HG02610 (cell line): Measurements from ENCODE around the gene ARHGEF26.

Source experiments
- ATAC-seq: cut with Tn5 transposase; IDR thresholded peaks from one replicate; pipeline ENCODE4 v1.9.1; 2021; ENCODE audit warnings: mild to moderate bottlenecking, moderate library complexity; ENCODE audit not compliant: unreplicated experiment

ARHGEF26 gene

DNA sequence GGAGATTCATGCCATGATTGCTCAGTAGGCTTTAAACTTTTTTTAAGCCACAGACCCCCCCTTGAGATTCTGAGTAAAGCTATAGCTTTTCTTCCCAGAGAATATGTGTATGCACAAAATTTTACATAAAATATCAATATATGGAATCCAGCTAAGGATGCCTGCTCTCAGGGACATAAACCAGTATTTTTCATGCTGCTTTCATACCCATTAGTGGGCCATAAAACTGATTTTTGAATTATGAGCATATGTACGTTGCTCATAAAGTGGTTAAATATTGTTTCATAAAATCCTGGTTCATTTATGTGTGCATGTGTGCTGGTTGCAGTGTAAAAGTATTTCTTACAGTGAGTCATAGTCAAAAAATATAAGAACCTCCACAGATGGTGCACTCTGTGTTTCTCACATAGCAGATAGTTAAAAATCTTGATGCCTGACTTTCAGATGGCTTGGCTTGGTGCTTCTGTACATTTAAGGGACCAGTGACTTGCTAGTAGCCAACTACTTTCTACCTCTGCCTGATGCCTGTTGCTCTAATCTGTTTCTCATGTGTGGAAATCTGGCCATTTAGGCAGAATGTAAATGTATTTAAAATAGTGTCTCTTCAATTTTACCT lies 71.9 kb downstream of the ARHGEF26 start:
- ATAC-seq = no peak

DNA sequence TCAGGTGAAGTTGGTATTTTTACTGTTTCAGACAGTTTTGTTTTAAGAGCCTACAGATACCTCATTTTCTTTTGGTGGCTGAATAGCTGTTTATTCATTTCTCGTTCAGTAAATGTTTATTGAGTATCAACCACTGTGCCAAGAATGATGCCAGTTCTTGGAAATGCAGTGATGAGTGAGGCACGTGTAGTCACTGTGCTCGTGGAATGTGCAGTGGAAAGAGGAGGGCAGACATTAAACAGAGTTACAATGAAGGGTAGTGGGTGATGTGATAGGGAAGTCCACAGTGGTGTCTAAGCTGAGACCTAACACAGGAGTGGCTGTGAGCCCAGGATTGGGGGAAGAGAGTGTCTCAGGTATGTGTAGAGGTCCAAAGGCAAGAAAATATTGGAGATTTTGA lies 73.7 kb downstream of the ARHGEF26 start:
- no peak for ATAC-seq

DNA sequence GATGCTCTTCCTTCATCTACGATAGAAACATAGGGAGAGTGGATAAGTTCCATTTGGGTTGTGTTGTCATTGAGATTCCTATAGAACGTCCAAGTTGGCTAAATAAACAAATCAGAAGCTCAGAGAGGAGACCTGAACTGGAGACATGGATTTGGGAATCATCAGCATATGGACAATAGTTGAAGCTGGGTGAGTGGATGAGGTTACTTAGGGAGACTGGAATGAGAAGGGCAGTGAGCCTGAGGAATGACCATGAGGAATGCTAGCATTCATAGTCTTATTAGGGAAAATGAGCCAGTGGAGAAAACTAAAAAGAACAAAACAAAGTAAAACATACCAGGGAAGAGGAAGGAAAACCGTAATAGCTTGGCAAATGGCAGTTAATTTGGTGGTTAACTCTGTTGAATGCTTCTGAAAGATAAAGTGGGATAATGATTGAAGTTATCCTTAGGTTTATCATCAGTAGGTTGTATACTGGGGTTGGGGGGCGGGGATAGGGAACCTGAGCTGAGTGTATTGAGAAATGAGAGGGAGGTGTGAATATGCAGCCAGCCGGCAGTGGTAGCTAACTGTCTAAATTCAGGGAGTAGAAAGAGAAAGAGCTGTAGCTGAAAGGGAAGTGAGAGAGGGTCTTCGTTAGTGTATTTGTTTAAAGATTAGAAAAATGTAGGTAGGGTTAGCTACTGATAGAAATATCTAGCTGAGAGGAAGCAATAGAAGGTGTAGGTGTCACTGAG lies 74.6 kb downstream of the ARHGEF26 start:
- ATAC-seq = no peak

DNA sequence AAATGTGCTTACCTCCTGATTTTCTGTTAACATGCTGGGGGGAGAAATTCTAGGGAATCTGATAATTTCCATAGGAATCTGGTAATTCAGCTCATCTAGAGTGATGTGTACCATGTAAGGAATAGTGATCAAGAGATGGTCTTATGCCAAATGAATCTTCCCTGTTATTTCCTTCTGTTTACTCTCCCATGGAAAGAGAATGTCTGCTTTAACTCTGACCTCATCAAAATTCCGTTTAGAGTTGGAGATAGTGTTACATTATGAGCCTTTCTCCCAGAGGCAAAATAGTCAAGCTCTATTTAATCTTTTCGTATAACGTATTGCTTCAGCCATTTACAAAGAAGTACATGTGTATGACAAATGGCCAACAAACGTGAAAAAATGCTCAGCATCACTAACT lies 76.6 kb downstream of the ARHGEF26 start:
- ATAC-seq = no peak

DNA sequence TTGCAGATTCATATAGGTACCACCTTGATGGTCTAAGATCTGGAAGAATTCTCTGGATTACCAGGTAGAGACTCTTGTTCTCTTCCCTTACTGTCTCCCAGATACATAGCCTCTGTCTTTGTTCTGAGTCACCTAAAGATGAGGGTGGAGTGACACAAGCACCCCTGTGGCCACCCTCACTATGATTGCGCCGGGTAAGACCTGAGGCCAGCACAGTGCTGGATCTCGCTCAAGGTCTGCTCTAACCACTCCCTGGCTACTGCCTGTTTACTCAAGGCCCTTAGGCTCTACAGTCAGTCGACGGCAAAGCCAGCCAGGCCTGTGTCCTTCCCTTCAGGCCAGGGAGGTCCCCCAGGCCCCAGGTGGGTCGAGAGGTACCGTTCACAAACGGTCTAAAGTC lies 88.3 kb downstream of the ARHGEF26 start:
- ATAC-seq = no peak

- ATAC-seq = no peak
Observed at GRCh38 chr3:154210986-154211385, 89.8 kb downstream of the ARHGEF26 start.

GRCh38 chr3:154214306-154214705 lies 93.1 kb downstream of the ARHGEF26 start:
- no peak for ATAC-seq

GRCh38 chr3:154217671-154218070 lies 96.5 kb downstream of the ARHGEF26 start:
- ATAC-seq = no peak

DNA sequence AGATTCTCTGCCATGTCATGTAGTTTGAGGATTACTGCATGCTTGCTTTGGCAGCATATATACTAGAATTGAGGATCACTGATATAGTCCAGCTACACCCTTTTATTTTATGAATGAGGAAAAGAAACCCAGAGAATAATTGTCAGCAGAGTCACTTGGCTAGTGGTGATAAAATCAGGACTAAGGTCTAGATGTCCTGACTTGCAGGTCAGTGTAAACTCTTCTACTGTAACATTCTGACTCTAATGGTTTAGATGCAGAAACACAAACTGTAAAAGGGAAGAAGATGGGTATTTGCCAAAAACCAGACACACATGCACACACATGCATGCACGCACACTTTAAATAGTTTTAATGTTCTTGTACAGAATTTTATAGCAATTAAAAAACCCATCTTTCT lies 97.5 kb downstream of the ARHGEF26 start:
- ATAC-seq = no peak

- ATAC-seq = no peak
Observed at GRCh38 chr3:154220462-154220861, 99.3 kb downstream of the ARHGEF26 start.

GRCh38 chr3:154223519-154223918 lies 102.3 kb downstream of the ARHGEF26 start:
- ATAC-seq = no peak

DNA sequence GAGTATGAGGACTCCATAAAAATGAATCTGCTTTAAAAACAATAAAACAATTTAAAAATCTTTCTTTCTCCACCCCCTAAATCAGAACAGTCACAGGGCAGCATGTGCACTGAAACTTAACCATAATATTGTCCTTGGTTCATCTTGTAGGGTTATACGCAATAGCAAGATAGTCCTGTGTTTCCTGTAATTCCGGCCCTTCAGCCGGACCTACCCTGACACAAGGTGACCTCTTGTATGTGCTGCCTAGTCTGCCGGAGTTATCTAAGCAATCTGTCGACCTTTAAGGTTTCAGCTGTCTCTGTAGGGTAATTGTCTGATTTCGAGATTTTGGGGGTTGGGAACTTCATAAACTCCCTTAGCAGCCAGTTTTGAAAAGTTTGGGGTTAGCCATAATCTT lies 103.2 kb downstream of the ARHGEF26 start:
- ATAC-seq = no peak

- ATAC-seq = no peak
Observed at GRCh38 chr3:154224866-154225265, 103.7 kb downstream of the ARHGEF26 start.

DNA sequence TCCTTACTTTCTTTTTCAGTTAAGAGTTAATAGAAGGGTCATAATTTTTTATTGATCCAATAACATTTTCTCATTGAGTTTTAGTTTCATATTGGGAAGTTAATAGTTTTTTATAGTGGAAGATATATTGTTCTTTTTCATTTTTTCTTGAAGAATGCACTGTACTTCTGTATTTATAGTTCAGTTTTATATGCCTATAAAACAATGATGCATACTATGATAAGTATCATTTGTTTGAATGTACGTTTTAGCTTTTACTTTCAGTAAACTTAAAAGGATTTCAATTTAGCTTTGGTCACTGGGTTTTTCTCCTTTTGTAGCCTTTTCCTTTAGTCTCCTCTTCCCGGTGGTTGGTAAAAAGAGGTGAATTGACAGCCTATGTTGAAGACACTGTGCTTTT lies 104.3 kb downstream of the ARHGEF26 start:
- no peak for ATAC-seq

DNA sequence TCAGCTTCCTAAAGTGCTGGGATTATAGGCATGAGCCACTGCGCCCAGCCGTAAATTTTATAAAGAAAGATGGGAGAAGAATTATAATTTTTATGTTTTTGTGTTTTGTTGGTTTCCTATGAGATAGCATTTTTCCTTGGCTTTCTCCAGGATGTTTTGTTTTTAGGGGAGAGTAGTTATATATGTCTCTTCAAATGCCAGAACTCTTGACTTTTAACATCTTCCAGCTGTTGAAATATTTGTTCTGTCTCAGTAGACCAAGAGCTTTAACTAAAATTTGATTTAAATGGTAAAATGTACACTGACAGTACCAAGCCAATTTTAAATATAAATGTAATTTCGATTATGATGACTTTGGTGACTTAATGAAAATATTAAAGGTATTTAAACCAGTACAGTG lies 106.3 kb downstream of the ARHGEF26 start:
- no peak for ATAC-seq

GRCh38 chr3:154228561-154229216 lies 107.5 kb downstream of the ARHGEF26 start:
- ATAC-seq = no peak

- no peak for ATAC-seq
Observed at GRCh38 chr3:154229217-154229590, 108.0 kb downstream of the ARHGEF26 start.

- no peak for ATAC-seq
Observed at GRCh38 chr3:154235330-154235729, 114.1 kb downstream of the ARHGEF26 start.

- no peak for ATAC-seq
Observed at GRCh38 chr3:154236331-154236730, 115.1 kb downstream of the ARHGEF26 start.

GRCh38 chr3:154240235-154240634 lies 119.0 kb downstream of the ARHGEF26 start:
- no peak for ATAC-seq

- ATAC-seq = no peak
Observed at GRCh38 chr3:154241496-154241895, 120.3 kb downstream of the ARHGEF26 start.

DNA sequence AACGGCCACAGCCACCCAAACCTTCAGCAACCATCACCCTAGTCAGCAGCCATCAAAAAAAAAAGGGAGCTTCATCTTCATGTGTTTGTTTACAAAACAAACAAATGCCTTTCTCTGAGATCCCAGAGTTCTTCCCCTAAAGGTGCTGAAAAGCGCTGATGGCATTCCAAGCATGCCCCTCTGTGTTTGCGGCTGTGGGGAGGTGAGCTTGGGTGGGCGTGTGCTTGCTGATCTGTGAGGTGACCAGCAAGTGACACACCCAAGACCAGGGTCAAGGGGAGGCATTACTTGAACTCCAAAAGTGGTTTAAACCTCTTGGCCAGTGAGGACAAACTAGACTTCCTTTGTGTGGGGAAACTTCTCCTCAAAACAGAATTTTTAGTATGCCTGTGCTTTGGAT lies 121.6 kb downstream of the ARHGEF26 start:
- ATAC-seq = no peak
